ENCODE measurements around the gene TLCD1.

Gene TLCD1

GRCh38 chr17:28712032-28712704 lies 13.9 kb downstream of the TLCD1 start:
- DNase-seq: no peak

GRCh38 chr17:28711723-28712031 lies 14.4 kb downstream of the TLCD1 start, which contains the start of gene PROCA1:
PROCA1 (minus strand) TSS chr17:28711888; CDS start chr17:28711660, 228 bp downstream.
- no peak for DNase-seq

GRCh38 chr17:28710861-28711722 lies 14.9 kb downstream of the TLCD1 start:
- DNase-seq: peak; percentile 76 to 85

- no peak for DNase-seq
Measured at GRCh38 chr17:28707339-28707720, 18.7 kb downstream of the TLCD1 start.

- no peak for DNase-seq
Measured at GRCh38 chr17:28706471-28707338, 19.3 kb downstream of the TLCD1 start.

- DNase-seq: no peak
Measured at GRCh38 chr17:28705728-28706334, 20.2 kb downstream of the TLCD1 start.

- no peak for DNase-seq
Measured at GRCh38 chr17:28705074-28705659, 20.9 kb downstream of the TLCD1 start.

GRCh38 chr17:28704219-28704858 lies 21.7 kb downstream of the TLCD1 start:
- no peak for DNase-seq

GRCh38 chr17:28703552-28704218 lies 22.3 kb downstream of the TLCD1 start:
- no peak for DNase-seq

- DNase-seq: no peak
Measured at GRCh38 chr17:28702752-28703150, 23.3 kb downstream of the TLCD1 start.

- no peak for DNase-seq
Measured at GRCh38 chr17:28702026-28702751, 23.8 kb downstream of the TLCD1 start.

GRCh38 chr17:28700830-28701492 lies 25.1 kb downstream of the TLCD1 start:
- DNase-seq: no peak

- DNase-seq: no peak
Measured at GRCh38 chr17:28700278-28700677, 25.8 kb downstream of the TLCD1 start.

- DNase-seq: no peak
Measured at GRCh38 chr17:28698253-28698941, 27.6 kb downstream of the TLCD1 start.

- no peak for DNase-seq
Measured at GRCh38 chr17:28693869-28694268, 32.2 kb downstream of the TLCD1 start.

GRCh38 chr17:28689011-28689410 lies 37.0 kb downstream of the TLCD1 start:
- DNase-seq: no peak

GRCh38 chr17:28688481-28688880 lies 37.6 kb downstream of the TLCD1 start:
- no peak for DNase-seq

- DNase-seq: no peak
Measured at GRCh38 chr17:28686296-28686695, 39.7 kb downstream of the TLCD1 start.

- DNase-seq: no peak
Measured at GRCh38 chr17:28685366-28685765, 40.7 kb downstream of the TLCD1 start.

- DNase-seq: peak; percentile 75 to 91
Measured at GRCh38 chr17:28684963-28685362, 41.1 kb downstream of the TLCD1 start.

Measured in NCI-H187 (cell line).